ENCODE results near the gene MAGOH.

- no peak for TF ChIP-seq EZH2 (IDR thresholded peaks at IDR 0.05; ENCODE audit: insufficient read depth, poor library complexity, severe bottlenecking)
- TF ChIP-seq EZH2phosphoT487 (IDR thresholded peaks at IDR 0.05; ENCODE audit: insufficient read depth, low read depth), result no peak
Measured at GRCh38 chr1:53219711-53220110, 18.6 kb downstream of the MAGOH start.

Measured in GM23248 (cell line).